Gastrocnemius medialis (tissue), 4 donors: Measurements from ENCODE around the gene RNF19B.

Experiments
- CTCF ChIP-seq, 5 experiments: fragments of 450-650 bp in 3 of 5; fragments of 200-600 bp in 2 of 5; sonication (generic) in 2 of 5; IDR thresholded peaks in 4 of 5; conservative IDR thresholded peaks in 1 of 5; 1 replicate in 4 of 5; 2 replicates in 1 of 5; pipeline ENCODE4 v1.5.1; 2016 to 2019; ENCODE audit warnings: antibody characterized with exemption in 5 of 5, mild to moderate bottlenecking in 3 of 5, moderate library complexity in 3 of 5
- POLR2A ChIP-seq, 2 donors: fragments of 450-650 bp; IDR thresholded peaks; one replicate each; pipeline ENCODE4 v1.6.1; 2017; ENCODE audit warnings: antibody characterized with exemption in 2 of 2, mild to moderate bottlenecking in 2 of 2, moderate library complexity in 2 of 2

GRCh38 chr1:32971156-32971555, 6.5 kb upstream of the RNF19B start:
- TF ChIP-seq CTCF (IDR thresholded peaks at IDR 0.05 in 4 of 5, conservative IDR thresholded peaks at IDR 0.05 in 1 of 5) (no peak), POLR2A (IDR thresholded peaks at IDR 0.05) (no peak)
